Psoas muscle (tissue), 8 donors: ENCODE results near the gene CC2D1B. TPM values are rescaled to one million over a fixed set of nuclear protein-coding genes. Genes with fewer than 3 reads are reported as not detected.
A peak's percentile ranks its signal among the peaks of the same experiment; 100 is the strongest.

Source experiments
- ATAC-seq, 4 donors: fragments of 200-7000 bp; cut with Tn5 transposase; one replicate each; pipeline ENCODE4 v1.9.1; 2020; ENCODE audit warnings: moderate library complexity in 3 of 4, mild to moderate bottlenecking in 2 of 4
- DNase-seq, 2 donors: peaks; one replicate each; pipeline ENCODE4 v3.0.0-alpha.2; 2020
- H3K27ac ChIP-seq: fragments of 200-600 bp; one replicate; pipeline ENCODE4 v1.8.0; 2022
- H3K27me3 ChIP-seq, 3 donors: fragments of 200-600 bp in 1 of 3; one replicate each; pipeline versions ENCODE4 v1.6.1 to v1.8.0; 2013 to 2022; ENCODE audit warnings: low read length in 2 of 3, mild to moderate bottlenecking in 2 of 3, moderate library complexity in 1 of 3; ENCODE audit not compliant: insufficient read depth in 3 of 3
- H3K36me3 ChIP-seq, 2 donors: fragments of 200-600 bp in 1 of 2; one replicate each; pipeline versions ENCODE4 v1.6.1 to v1.8.0; 2013 to 2022; ENCODE audit warnings: low read depth in 1 of 2, mild to moderate bottlenecking in 1 of 2, moderate library complexity in 1 of 2; ENCODE audit not compliant: insufficient read depth in 1 of 2
- H3K4me1 ChIP-seq: fragments of 200-600 bp; one replicate; pipeline ENCODE4 v1.8.0; 2022
- H3K4me3 ChIP-seq: fragments of 200-600 bp; one replicate; pipeline ENCODE4 v1.8.0; 2022; ENCODE audit warnings: mild to moderate bottlenecking
- H3K9me3 ChIP-seq: fragments of 200-600 bp; one replicate; pipeline ENCODE4 v1.8.0; 2022
- WGBS, 3 donors: extraction: QIAGEN DNeasy Blood & Tissue Kit; methylation state at CpG; one replicate each; pipeline versions ENCODE4 v1.1.6 to v1.1.7; 2013; 5-methylcytosine and 5-hydroxymethylcytosine counted together
- intact Hi-C, 2 donors: fragments of 100-400 bp; cut with DNase I; formaldehyde crosslinking; loops; one replicate each; pipeline versions ENCODE4 v1.11.0 to v1.14.2; 2022
- polyA plus RNA-seq, 3 donors: library from polyadenylated mRNA; stranded (reverse); fragments of 200-250 nt; gene quantifications; one replicate each; pipeline ENCODE4 v1.2.3, GENCODE V29; 2013
- total RNA-seq, 4 donors: library from RNA; stranded (reverse); fragmentation: NEBNext Ultra II Directional in 2 of 4; extraction: Animal tissue kit (Norgen Biotek cat#: 25700) in 2 of 4; gene quantifications; one replicate each; pipeline versions ENCODE4 v1.2.1 to v1.2.4, GENCODE V29; 2021 to 2023
- TF ChIP-seq, protein P1 (sequence below): fragments of 200-600 bp; IDR thresholded peaks from one replicate; pipeline ENCODE4 v1.8.0; 2022; ENCODE audit warnings: antibody characterized with exemption
- donor health status: healthy with polysubstance abuse.
- donor health status: DM: no; HTN: no; CAD: no; lungs with moderate emphysema.
- donor health status: Bipolar disorder and iron deficiency.
- donor health status: healthy.
- donor health status: DM: yes; HTN: yes; CAD: no.
- donor health status: DM: no; HTN: no; CAD: no.
- donor health status: DM: no; HTN: no; CAD: no.
- donor health status: DM: yes; HTN: yes; CAD: no.

The CC2D1B gene
- total and polyA plus RNA-seq, 7 donors: 21.9 to 47.8 (median 31.7) TPM

DNA sequence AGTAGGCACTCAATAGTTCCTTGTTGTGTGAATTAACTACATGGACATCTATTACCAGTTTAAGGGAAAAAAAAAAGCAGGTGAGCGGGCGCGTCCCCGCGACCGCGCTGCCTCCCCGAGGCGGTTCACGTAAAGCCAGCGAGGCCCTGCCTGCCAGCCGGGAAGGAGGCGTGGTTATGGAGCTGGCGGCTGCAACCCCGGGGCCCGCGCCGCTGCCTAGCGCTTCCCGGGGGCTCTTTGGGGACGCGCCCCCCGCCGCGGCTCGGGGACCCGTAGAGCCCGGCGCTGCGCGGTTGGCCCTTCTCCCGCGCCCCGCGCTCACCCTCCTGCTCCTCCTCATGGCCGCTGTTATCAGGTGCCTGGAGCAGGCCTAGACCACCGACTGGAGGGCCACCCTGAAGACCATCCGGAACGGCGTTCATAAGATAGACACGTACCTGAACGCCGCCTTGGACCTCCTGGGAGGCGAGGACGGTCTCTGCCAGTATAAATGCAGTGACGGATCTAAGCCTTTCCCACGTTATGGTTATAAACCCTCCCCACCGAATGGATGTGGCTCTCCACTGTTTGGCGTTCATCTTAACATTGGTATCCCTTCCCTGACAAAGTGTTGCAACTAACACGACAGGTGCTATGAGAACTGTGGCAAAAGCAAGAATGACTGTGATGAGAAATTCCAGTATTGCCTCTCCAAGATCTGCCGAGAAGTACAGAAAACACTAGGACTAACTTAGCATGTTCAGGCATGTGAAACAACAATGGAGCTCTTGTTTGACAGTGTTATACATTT lies 2.6 kb upstream of the CC2D1B start:
- H3K27ac ChIP-seq: peak overlapping the region; percentile 56
- H3K4me3 ChIP-seq: peak overlapping the region; percentile 72
- peaks cover 3 to 14% of the 10 kb centered on the region in 2 donors for H3K36me3 ChIP-seq
- TF ChIP-seq, protein P1, sequence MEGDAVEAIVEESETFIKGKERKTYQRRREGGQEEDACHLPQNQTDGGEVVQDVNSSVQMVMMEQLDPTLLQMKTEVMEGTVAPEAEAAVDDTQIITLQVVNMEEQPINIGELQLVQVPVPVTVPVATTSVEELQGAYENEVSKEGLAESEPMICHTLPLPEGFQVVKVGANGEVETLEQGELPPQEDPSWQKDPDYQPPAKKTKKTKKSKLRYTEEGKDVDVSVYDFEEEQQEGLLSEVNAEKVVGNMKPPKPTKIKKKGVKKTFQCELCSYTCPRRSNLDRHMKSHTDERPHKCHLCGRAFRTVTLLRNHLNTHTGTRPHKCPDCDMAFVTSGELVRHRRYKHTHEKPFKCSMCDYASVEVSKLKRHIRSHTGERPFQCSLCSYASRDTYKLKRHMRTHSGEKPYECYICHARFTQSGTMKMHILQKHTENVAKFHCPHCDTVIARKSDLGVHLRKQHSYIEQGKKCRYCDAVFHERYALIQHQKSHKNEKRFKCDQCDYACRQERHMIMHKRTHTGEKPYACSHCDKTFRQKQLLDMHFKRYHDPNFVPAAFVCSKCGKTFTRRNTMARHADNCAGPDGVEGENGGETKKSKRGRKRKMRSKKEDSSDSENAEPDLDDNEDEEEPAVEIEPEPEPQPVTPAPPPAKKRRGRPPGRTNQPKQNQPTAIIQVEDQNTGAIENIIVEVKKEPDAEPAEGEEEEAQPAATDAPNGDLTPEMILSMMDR: peak; percentile 5
- WGBS, 3 donors: 4 to 5% (median 5%) methylated on average over 51 of the region's 51 CpGs
- intact Hi-C loops: no loop called here
- no peak for ATAC-seq
- H3K27me3 ChIP-seq: no peaks in the 10 kb centered on the region
- no peaks in the 10 kb centered on the region for H3K9me3 ChIP-seq
- peaks cover 14% of the 10 kb centered on the region for H3K4me1 ChIP-seq
- DNase-seq: peak; percentile 44 to 71

DNA sequence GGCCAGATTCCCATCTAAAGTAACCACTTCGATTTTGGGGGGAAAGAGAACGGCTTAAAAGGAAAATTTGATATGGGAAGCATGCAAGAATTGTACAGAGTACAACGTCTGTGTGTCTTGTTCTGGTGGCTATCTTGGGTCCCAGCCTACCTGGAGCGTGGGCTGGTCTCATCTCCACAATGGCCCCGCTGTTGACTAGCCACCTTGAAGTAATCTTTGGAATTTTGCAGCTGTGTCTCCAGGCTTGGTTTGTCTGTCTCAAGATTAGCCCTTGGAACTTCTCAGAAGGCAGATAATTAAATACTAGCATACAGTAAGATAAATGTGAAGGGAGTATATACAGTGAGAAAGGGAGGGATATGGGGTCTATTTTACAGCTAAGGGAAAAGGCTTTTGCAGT lies 1.3 kb upstream of the CC2D1B start:
- DNase-seq: no peak
- Histone ChIP-seq H3K36me3 (peaks cover 3 to 24% of the 10 kb centered on the region in 2 donors), H3K9me3 (no peaks in the 10 kb centered on the region), H3K27ac (no peak overlapping the region), H3K27me3 (no peaks in the 10 kb centered on the region), H3K4me3 (no peak overlapping the region), H3K4me1 (peaks cover 14% of the 10 kb centered on the region)
- ATAC-seq: no peak
- intact Hi-C loops: loop anchor here in 1 of 2 donors (2.0 kb wide), 1 partner anchor 38 kb away; the partner anchor contains the start of genes ORC1 and PRPF38A
- WGBS, 3 donors: 89 to 96% (median 91%) methylated on average over 5 of the region's 5 CpGs
- TF ChIP-seq, protein P1: no peak

DNA sequence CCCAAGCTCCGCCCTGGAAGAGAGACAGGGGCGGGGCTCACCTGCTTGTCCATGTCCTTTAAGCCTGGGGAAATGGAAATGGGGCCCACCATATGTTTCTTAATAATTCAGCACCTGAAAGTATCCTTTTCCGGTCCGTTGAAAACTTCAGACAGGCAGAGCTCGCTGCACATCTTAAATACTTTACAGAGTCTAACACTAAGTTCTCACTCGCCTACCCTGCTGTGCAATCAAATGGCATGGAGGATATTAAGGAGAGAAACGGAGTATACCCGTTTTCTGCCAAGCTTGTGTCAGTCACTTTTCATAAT lies 467 bp upstream of the CC2D1B start:
- intact Hi-C loops: loop anchor here in 1 of 2 donors (2.0 kb wide), 1 partner anchor 38 kb away; the partner anchor contains the start of genes ORC1 and PRPF38A
- TF ChIP-seq, protein P1: no peak
- Histone ChIP-seq H3K9me3 (no peaks in the 10 kb centered on the region), H3K36me3 (peaks cover 3 to 32% of the 10 kb centered on the region in 2 donors), H3K27me3 (no peaks in the 10 kb centered on the region), H3K4me3 (peak overlapping the region; percentile 81), H3K27ac (peak overlapping the region; percentile 93), H3K4me1 (peaks cover 14% of the 10 kb centered on the region)
- DNase-seq (no peak), ATAC-seq (no peak)
- WGBS, 3 donors: 16 to 21% (median 19%) methylated on average over 8 of the region's 8 CpGs

DNA sequence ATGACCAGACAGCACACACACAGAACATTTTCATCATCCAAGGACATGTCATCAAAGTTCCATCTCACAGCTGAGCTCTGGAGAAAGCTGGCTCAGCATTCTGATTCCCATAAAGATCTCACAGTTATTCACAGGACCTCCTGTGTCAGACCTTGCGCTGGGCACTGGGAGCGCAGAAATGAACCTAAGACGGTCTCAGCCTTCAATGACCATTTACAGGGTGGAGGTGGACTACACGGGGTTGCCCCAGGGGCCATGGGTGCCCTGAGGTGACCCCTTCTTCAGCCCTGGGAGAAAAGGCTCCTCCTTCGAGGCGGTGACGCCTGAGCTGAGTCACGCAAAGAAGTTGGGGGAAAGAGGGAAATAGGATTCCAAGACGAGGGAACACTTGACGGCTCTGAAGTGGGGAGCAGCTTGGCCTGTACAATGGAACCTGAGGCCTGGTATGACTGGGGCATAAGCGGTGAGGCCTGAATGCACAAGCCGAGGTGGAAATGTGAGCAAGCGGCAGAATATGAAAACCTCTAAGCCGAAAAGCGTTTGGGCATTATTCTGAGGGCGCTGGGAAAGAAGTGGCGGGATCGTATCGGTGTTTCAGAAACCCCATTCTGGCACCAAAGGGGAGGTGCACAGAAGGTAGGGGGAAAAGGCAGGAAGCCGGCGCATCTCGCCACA lies 797 bp downstream of the CC2D1B start:
- Histone ChIP-seq H3K36me3 (peaks cover 5 to 44% of the 10 kb centered on the region in 2 donors), H3K9me3 (no peaks in the 10 kb centered on the region), H3K4me1 (peaks cover 14% of the 10 kb centered on the region), H3K27me3 (no peaks in the 10 kb centered on the region), H3K27ac (peak overlapping the region; percentile 93), H3K4me3 (peak overlapping the region; percentile 81)
- TF ChIP-seq, protein P1: no peak
- WGBS, 3 donors: 7 to 8% (median 8%) methylated on average over 22 of the region's 22 CpGs
- ATAC-seq (peak; percentile 26 to 57 (median 42)), DNase-seq (peak; percentile 67 to 83)
- intact Hi-C loops: no loop called here
